Keratinocyte (primary cell): ENCODE results near the gene BEST3. TPM values are rescaled to one million over a fixed set of nuclear protein-coding genes. Genes with fewer than 3 reads are reported as not detected.
A peak's percentile ranks its signal among the peaks of the same experiment; 100 is the strongest.

Experiments used
- DNase-seq: peaks from one replicate; pipeline ENCODE4 v3.0.0-alpha.2; 2011; ENCODE audit warnings: low read depth, missing footprints, low spot score
- FAIRE-seq: peaks from 2 replicates; lab custom pipeline; 2011; peaks lifted over from hg19 to GRCh38; lab: Jason Lieb, UNC
- H2AFZ ChIP-seq: 2 replicates; pipeline ENCODE4 v1.6.0; 2012; ENCODE audit warnings: low read length, control low read depth, inconsistent platforms; ENCODE audit not compliant: control insufficient read depth
- H3K27ac ChIP-seq: 2 replicates; pipeline ENCODE4 v1.5.1; 2011; ENCODE audit warnings: low read length; ENCODE audit not compliant: control insufficient read depth, insufficient read depth
- H3K27me3 ChIP-seq: 3 replicates; pipeline ENCODE4 v1.6.0; 2011; ENCODE audit warnings: low read length; ENCODE audit not compliant: control insufficient read depth, insufficient read depth; ENCODE audit errors: extremely low read depth
- H3K36me3 ChIP-seq, 2 experiments: 2 replicates in 1 of 2; 3 replicates in 1 of 2; pipeline ENCODE4 v1.5.1; 2011; ENCODE audit warnings: low read length in 2 of 2, mild to moderate bottlenecking in 1 of 2; ENCODE audit not compliant: control insufficient read depth in 2 of 2, insufficient read depth in 2 of 2; ENCODE audit errors: extremely low read depth in 1 of 2
- H3K4me1 ChIP-seq: 3 replicates; pipeline ENCODE4 v1.5.1; 2011; ENCODE audit warnings: low read length; ENCODE audit not compliant: control insufficient read depth, insufficient read depth; ENCODE audit errors: extremely low read depth
- H3K4me2 ChIP-seq: 3 replicates; pipeline ENCODE4 v1.6.0; 2011; ENCODE audit warnings: low read depth, low read length; ENCODE audit not compliant: control insufficient read depth, insufficient read depth; ENCODE audit errors: extremely low read depth
- H3K4me3 ChIP-seq, 3 experiments: fragments of 200-600 bp in 1 of 3; sonication (generic) in 1 of 3; 2 replicates in 2 of 3; 3 replicates in 1 of 3; pipeline ENCODE4 v1.5.1; 2011 to 2016; ENCODE audit warnings: low read length in 3 of 3, mild to moderate bottlenecking in 3 of 3, control low read depth in 2 of 3, inconsistent platforms in 1 of 3, low read depth in 1 of 3, mixed read lengths in 1 of 3, mixed run types in 1 of 3, moderate library complexity in 1 of 3; ENCODE audit not compliant: control insufficient read depth in 2 of 3, insufficient read depth in 2 of 3; ENCODE audit errors: extremely low read depth in 1 of 3
- H3K79me2 ChIP-seq: 2 replicates; pipeline ENCODE4 v1.6.0; 2012; ENCODE audit warnings: low read length; ENCODE audit not compliant: control insufficient read depth, insufficient read depth
- H3K9ac ChIP-seq: 3 replicates; pipeline ENCODE4 v1.6.0; 2011; ENCODE audit warnings: low read length; ENCODE audit not compliant: control insufficient read depth, insufficient read depth; ENCODE audit errors: extremely low read depth
- H3K9me1 ChIP-seq: 3 replicates; pipeline ENCODE4 v1.6.0; 2011; ENCODE audit warnings: low read length; ENCODE audit not compliant: control insufficient read depth, insufficient read depth; ENCODE audit errors: extremely low read depth
- H3K9me3 ChIP-seq: 2 replicates; pipeline ENCODE4 v1.5.1; 2012; ENCODE audit warnings: low read depth, low read length; ENCODE audit not compliant: control insufficient read depth
- H4K20me1 ChIP-seq: 3 replicates; pipeline ENCODE4 v1.6.0; 2011; ENCODE audit warnings: low read length; ENCODE audit not compliant: control insufficient read depth, insufficient read depth; ENCODE audit errors: extremely low read depth
- EZH2 ChIP-seq: IDR thresholded peaks from one replicate; pipeline ENCODE4 v1.6.1; 2012; ENCODE audit warnings: inconsistent platforms, mild to moderate bottlenecking, low read length, moderate library complexity
- dilution Hi-C: fragments of 300-500 bp; cut with MboI; formaldehyde crosslinking; loops from one replicate; pipeline ENCODE4 v1.7.0; 2020; ENCODE audit warnings: low sequenced_read_pairs; ENCODE audit not compliant: extremely low pct_ligation_motif_present
- polyA plus RNA-seq, 5 experiments: library from polyadenylated mRNA; depleted of rRNA in 3 of 5; stranded (reverse) in 3 of 5; stranded (forward) in 1 of 5; unstranded in 1 of 5; fragments of >200 nt; gene quantifications; 1 replicate in 1 of 5; 2 replicates in 3 of 5; 3 replicates in 1 of 5; pipeline versions ENCODE4 v1.2.1 to v1.2.3, GENCODE V29; 2011 to 2012; ENCODE audit warnings: missing spikeins in 2 of 5, low read depth in 1 of 5, low replicate concordance in 1 of 5
- TF ChIP-seq, protein P1 (sequence below), 3 experiments: IDR thresholded peaks in 1 of 3; conservative IDR thresholded peaks in 1 of 3; optimal IDR thresholded peaks in 1 of 3; 2 replicates in 2 of 3; 3 replicates in 1 of 3; pipeline versions ENCODE3 to v1.5.1; 2011; ENCODE audit warnings: low read length in 3 of 3, mild to moderate bottlenecking in 3 of 3, moderate library complexity in 2 of 3, control low read depth in 1 of 3, inconsistent platforms in 1 of 3; ENCODE audit not compliant: insufficient read depth in 2 of 3; ENCODE audit errors: extremely low read depth in 1 of 3

BEST3 gene
- polyA plus RNA-seq, 1 donor (not counting 4 experiments of a cell fraction or from before 2014, with no cell fraction given), result 0.07 TPM

DNA sequence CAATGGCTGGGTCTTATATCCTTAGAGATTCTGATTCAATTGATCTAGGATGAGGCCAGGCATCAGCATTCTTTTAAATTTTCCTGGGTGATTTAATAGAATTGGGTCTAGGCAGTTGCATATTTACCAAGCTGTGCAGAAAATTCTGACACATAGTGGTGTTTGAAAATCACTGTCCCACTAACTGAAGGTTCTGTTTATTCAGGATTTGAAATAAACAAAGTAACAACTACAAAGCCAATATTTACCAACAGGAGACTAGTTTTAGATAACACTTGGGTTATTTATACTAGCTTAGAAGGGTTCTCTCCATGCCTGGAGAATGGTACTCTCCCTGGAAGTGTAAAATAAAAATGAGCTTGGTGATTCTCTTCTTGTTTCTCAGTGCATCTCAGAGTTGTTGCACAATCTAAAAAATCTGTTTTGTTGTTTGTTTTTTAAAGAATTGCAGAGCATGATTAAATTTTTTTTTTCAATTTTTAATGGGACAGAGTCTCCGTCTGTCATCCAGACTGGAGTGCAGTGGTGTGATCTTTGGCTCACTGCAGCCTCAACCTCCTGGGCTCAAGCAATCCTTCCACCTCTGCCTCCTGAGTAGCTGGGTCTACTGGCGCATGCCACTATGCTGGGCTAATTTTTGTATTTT, 16.9 kb downstream of the BEST3 start:
- no peak overlapping the region for H3K4me3 ChIP-seq
- no peak for DNase-seq
- H3K27me3 ChIP-seq, result no peaks in the 10 kb centered on the region
- no peak overlapping the region for H3K27ac ChIP-seq
- FAIRE-seq, result no peak
- H3K9ac ChIP-seq, result no peak overlapping the region
- H3K9me3 ChIP-seq, result no peaks in the 10 kb centered on the region
- no peaks in the 10 kb centered on the region for H3K9me1 ChIP-seq
- H3K36me3 ChIP-seq, result no peaks in the 10 kb centered on the region
- TF ChIP-seq, protein P1, sequence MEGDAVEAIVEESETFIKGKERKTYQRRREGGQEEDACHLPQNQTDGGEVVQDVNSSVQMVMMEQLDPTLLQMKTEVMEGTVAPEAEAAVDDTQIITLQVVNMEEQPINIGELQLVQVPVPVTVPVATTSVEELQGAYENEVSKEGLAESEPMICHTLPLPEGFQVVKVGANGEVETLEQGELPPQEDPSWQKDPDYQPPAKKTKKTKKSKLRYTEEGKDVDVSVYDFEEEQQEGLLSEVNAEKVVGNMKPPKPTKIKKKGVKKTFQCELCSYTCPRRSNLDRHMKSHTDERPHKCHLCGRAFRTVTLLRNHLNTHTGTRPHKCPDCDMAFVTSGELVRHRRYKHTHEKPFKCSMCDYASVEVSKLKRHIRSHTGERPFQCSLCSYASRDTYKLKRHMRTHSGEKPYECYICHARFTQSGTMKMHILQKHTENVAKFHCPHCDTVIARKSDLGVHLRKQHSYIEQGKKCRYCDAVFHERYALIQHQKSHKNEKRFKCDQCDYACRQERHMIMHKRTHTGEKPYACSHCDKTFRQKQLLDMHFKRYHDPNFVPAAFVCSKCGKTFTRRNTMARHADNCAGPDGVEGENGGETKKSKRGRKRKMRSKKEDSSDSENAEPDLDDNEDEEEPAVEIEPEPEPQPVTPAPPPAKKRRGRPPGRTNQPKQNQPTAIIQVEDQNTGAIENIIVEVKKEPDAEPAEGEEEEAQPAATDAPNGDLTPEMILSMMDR (optimal IDR thresholded peaks at IDR 0.05 in 1 of 3, IDR thresholded peaks at IDR 0.05 in 1 of 3, conservative IDR thresholded peaks at IDR 0.05 in 1 of 3; ENCODE audit: extremely low read depth in 1 of 3, insufficient read depth in 2 of 3, low read length in 3 of 3), result no peak
- TF ChIP-seq EZH2, result no peak
- H3K79me2 ChIP-seq, result no peaks in the 10 kb centered on the region
- H3K4me1 ChIP-seq, result peaks cover 14% of the 10 kb centered on the region
- dilution Hi-C loops, result no loop called here
- H4K20me1 ChIP-seq, result no peaks in the 10 kb centered on the region
- H2AFZ ChIP-seq, result no peak overlapping the region
- no peak overlapping the region for H3K4me2 ChIP-seq

DNA sequence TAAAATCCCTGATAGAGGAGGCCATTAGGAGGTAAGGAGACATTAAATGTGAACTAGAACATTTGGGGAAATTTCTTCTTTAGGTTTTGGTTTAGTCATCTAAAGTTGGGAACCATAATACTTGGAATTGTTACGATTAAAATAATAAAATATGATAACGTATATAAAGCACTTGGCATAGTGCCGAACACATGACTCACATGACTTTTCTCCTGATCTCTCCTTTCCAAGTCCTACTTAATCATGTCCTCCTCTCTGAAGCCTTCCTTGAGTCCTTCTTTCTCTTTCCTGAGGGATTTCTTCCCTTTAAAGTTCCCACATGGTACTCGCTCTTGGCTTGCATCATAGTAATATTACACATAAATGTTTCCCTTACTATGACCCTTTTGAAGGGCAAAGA, 20.0 kb downstream of the BEST3 start:
- DNase-seq (peak; percentile 4), FAIRE-seq (no peak)
- H3K27me3 ChIP-seq, result no peaks in the 10 kb centered on the region
- H3K27ac ChIP-seq, result no peak overlapping the region
- H3K9me1 ChIP-seq, result no peaks in the 10 kb centered on the region
- H2AFZ ChIP-seq, result no peak overlapping the region
- no peaks in the 10 kb centered on the region for H3K36me3 ChIP-seq
- no peaks in the 10 kb centered on the region for H3K9me3 ChIP-seq
- H3K9ac ChIP-seq, result no peak overlapping the region
- no peaks in the 10 kb centered on the region for H3K79me2 ChIP-seq
- dilution Hi-C loops, result no loop called here
- H3K4me2 ChIP-seq, result no peak overlapping the region
- no peak overlapping the region for H3K4me3 ChIP-seq
- H4K20me1 ChIP-seq, result no peaks in the 10 kb centered on the region
- no peak for TF ChIP-seq EZH2
- TF ChIP-seq, protein P1 (optimal IDR thresholded peaks at IDR 0.05 in 1 of 3, IDR thresholded peaks at IDR 0.05 in 1 of 3, conservative IDR thresholded peaks at IDR 0.05 in 1 of 3; ENCODE audit: extremely low read depth in 1 of 3, insufficient read depth in 2 of 3, low read length in 3 of 3), result no peak
- no peaks in the 10 kb centered on the region for H3K4me1 ChIP-seq
